H1 (cell line): ENCODE measurements around the gene UPK2. TPM values are rescaled to one million over a fixed set of nuclear protein-coding genes. Genes with fewer than 3 reads are reported as not detected.
A peak's percentile ranks its signal among the peaks of the same experiment; 100 is the strongest.

Experiments
- CTCF ChIA-PET: fragments of 300-600 bp; sonication (Branson Sonifier 250); formaldehyde crosslinking; loops from one replicate; lab custom pipeline; 2021; ENCODE audit not compliant: partially characterized antibody; lab: Charles Lee
- POLR2A ChIA-PET: fragments of 300-600 bp; sonication (Branson Sonifier 250); formaldehyde crosslinking; loops from one replicate; lab custom pipeline; 2021; ENCODE audit warnings: inconsistent platforms; ENCODE audit not compliant: partially characterized antibody; lab: Charles Lee
- DNase-seq, 2 experiments: peaks; one replicate each; pipeline versions ENCODE4 v3.0.0 to v3.0.0-alpha.2; 2010 to 2022; ENCODE audit warnings: low spot score in 2 of 2, low read depth in 1 of 2, mixed read lengths in 1 of 2
- FAIRE-seq: peaks from 2 replicates; lab custom pipeline; 2011; peaks lifted over from hg19 to GRCh38; lab: Jason Lieb, UNC
- H2AFZ ChIP-seq: 2 replicates; pipeline ENCODE4 v1.8.1; 2012; ENCODE audit warnings: low read length, inconsistent platforms
- H2AK5ac ChIP-seq: 2 replicates; pipeline ENCODE4 v1.6.1; 2013; ENCODE audit warnings: low read depth, low read length
- H2BK120ac ChIP-seq: replicated peaks from 2 replicates; pipeline ENCODE3; 2013; ENCODE audit warnings: low read depth, low read length, inconsistent platforms
- H2BK12ac ChIP-seq: 2 replicates; pipeline ENCODE4 v1.6.1; 2013; ENCODE audit warnings: low read depth, low read length
- H2BK15ac ChIP-seq: 2 replicates; pipeline ENCODE4 v1.6.1; 2013; ENCODE audit warnings: low read length
- H2BK20ac ChIP-seq: 2 replicates; pipeline ENCODE4 v1.6.1; 2013; ENCODE audit warnings: low read length
- H2BK5ac ChIP-seq: 2 replicates; pipeline ENCODE4 v1.6.1; 2013; ENCODE audit warnings: low read depth, low read length
- H3K14ac ChIP-seq: 2 replicates; pipeline ENCODE4 v1.6.1; 2013; ENCODE audit warnings: inconsistent platforms; ENCODE audit not compliant: insufficient read length
- H3K18ac ChIP-seq: 2 replicates; pipeline ENCODE4 v1.6.1; 2013; ENCODE audit warnings: low read length; ENCODE audit errors: extremely low read depth
- H3K23ac ChIP-seq: 2 replicates; pipeline ENCODE4 v1.6.1; 2013; ENCODE audit warnings: inconsistent platforms; ENCODE audit not compliant: insufficient read length
- H3K23me2 ChIP-seq: 2 replicates; pipeline ENCODE4 v1.6.1; 2013; ENCODE audit warnings: low read depth, low read length
- H3K27ac ChIP-seq: 2 replicates; pipeline ENCODE4 v1.6.1; 2011; ENCODE audit warnings: low read depth, low read length, inconsistent platforms
- H3K27me3 ChIP-seq, 4 experiments: replicated peaks in 1 of 4; 1 replicate in 1 of 4; 2 replicates in 3 of 4; pipeline versions ENCODE4 v1.6.1 to v1.8.1; 2011 to 2013; ENCODE audit warnings: low read length in 3 of 4, mild to moderate bottlenecking in 3 of 4, inconsistent platforms in 2 of 4, mixed read lengths in 2 of 4, moderate library complexity in 1 of 4; ENCODE audit not compliant: control insufficient read depth in 3 of 4, insufficient read depth in 3 of 4; ENCODE audit errors: extremely low read depth in 1 of 4
- H3K36me3 ChIP-seq, 4 experiments: 2 replicates each; pipeline versions ENCODE4 v1.6.1 to v1.8.1; 2011 to 2013; ENCODE audit warnings: mild to moderate bottlenecking in 4 of 4, low read length in 3 of 4, moderate library complexity in 2 of 4, control low read depth in 1 of 4, inconsistent platforms in 1 of 4; ENCODE audit not compliant: insufficient read depth in 4 of 4, control insufficient read depth in 2 of 4
- H3K4ac ChIP-seq: replicated peaks from 2 replicates; pipeline ENCODE3; 2013; ENCODE audit warnings: low read length, low read depth, mixed read lengths, inconsistent platforms; ENCODE audit not compliant: insufficient read length
- H3K4me1 ChIP-seq, 4 experiments: replicated peaks in 1 of 4; 1 replicate in 1 of 4; 2 replicates in 3 of 4; pipeline versions ENCODE4 v1.6.1 to v1.8.1; 2011 to 2013; ENCODE audit warnings: low read length in 3 of 4, inconsistent platforms in 2 of 4, mixed read lengths in 1 of 4; ENCODE audit not compliant: insufficient read depth in 4 of 4, control insufficient read depth in 3 of 4
- H3K4me2 ChIP-seq, 2 experiments: 2 replicates each; pipeline versions ENCODE4 v1.6.1 to v1.8.1; 2011 to 2013; ENCODE audit warnings: low read depth in 2 of 2, low read length in 2 of 2, control low read depth in 1 of 2, inconsistent platforms in 1 of 2, mild to moderate bottlenecking in 1 of 2; ENCODE audit not compliant: insufficient read depth in 1 of 2
- H3K4me3 ChIP-seq, 4 experiments: fragments of 200-600, 300-600 bp in 1 of 4; sonication (generic), shearing (Covaris generic), sonication (Bioruptor Twin) in 1 of 4; 2 replicates each; pipeline versions ENCODE4 v1.5.1 to v1.8.1; 2011 to 2016; ENCODE audit warnings: low read length in 4 of 4, low read depth in 3 of 4, control low read depth in 2 of 4, inconsistent platforms in 2 of 4, mild to moderate bottlenecking in 2 of 4, mixed read lengths in 1 of 4, moderate library complexity in 1 of 4; ENCODE audit not compliant: insufficient read depth in 2 of 4; ENCODE audit errors: extremely low read depth in 1 of 4
- H3K56ac ChIP-seq: replicated peaks from 2 replicates; pipeline ENCODE3; 2013; ENCODE audit warnings: low read depth, mild to moderate bottlenecking, mixed read lengths, low read length, inconsistent platforms; ENCODE audit not compliant: insufficient read length
- H3K79me1 ChIP-seq: 2 replicates; pipeline ENCODE4 v1.6.1; 2013; ENCODE audit warnings: low read depth, low read length, control low read depth
- H3K79me2 ChIP-seq, 2 experiments: 2 replicates each; pipeline versions ENCODE4 v1.6.1 to v1.8.1; 2012 to 2013; ENCODE audit warnings: low read length in 2 of 2, mild to moderate bottlenecking in 2 of 2, inconsistent platforms in 1 of 2; ENCODE audit not compliant: insufficient read depth in 2 of 2, control insufficient read depth in 1 of 2
- H3K9ac ChIP-seq, 4 experiments: replicated peaks in 1 of 4; 1 replicate in 1 of 4; 2 replicates in 3 of 4; pipeline versions ENCODE4 v1.6.1 to v1.8.1; 2011 to 2013; ENCODE audit warnings: low read depth in 3 of 4, low read length in 3 of 4, control low read depth in 2 of 4, mild to moderate bottlenecking in 2 of 4, moderate library complexity in 2 of 4, inconsistent platforms in 1 of 4; ENCODE audit errors: extremely low read depth in 1 of 4
- H3K9me3 ChIP-seq, 2 experiments: 2 replicates each; pipeline versions ENCODE4 v1.6.1 to v1.8.1; 2012 to 2013; ENCODE audit warnings: mild to moderate bottlenecking in 2 of 2, moderate library complexity in 2 of 2, control low read depth in 1 of 2, inconsistent platforms in 1 of 2, low read depth in 1 of 2, low read length in 1 of 2, mixed read lengths in 1 of 2; ENCODE audit not compliant: insufficient read depth in 2 of 2
- H4K20me1 ChIP-seq, 2 experiments: replicated peaks in 1 of 2; 2 replicates each; pipeline versions ENCODE3 to v1.8.1; 2011 to 2013; ENCODE audit warnings: inconsistent platforms in 2 of 2, low read length in 2 of 2, mild to moderate bottlenecking in 1 of 2; ENCODE audit not compliant: insufficient read depth in 2 of 2, control insufficient read depth in 1 of 2
- H4K5ac ChIP-seq: 2 replicates; pipeline ENCODE4 v1.6.1; 2013; ENCODE audit warnings: low read length, low read depth, mixed read lengths, inconsistent platforms; ENCODE audit not compliant: insufficient read length
- H4K8ac ChIP-seq: 2 replicates; pipeline ENCODE4 v1.8.0; 2013; ENCODE audit warnings: mild to moderate bottlenecking, moderate library complexity, low read length, inconsistent platforms; ENCODE audit not compliant: insufficient read depth; ENCODE audit errors: extremely low read depth
- H4K91ac ChIP-seq: replicated peaks from 2 replicates; pipeline ENCODE3; 2013; ENCODE audit warnings: low read length, mixed read lengths, inconsistent platforms; ENCODE audit not compliant: insufficient read length
- BCL11A ChIP-seq, 2 experiments: IDR thresholded peaks; one replicate each; pipeline ENCODE4 v1.6.1; 2011; ENCODE audit warnings: low read depth in 2 of 2, low read length in 2 of 2, mild to moderate bottlenecking in 2 of 2
- CBX5 ChIP-seq: fragments of 300-800, 300-1000 bp; sonication (generic); IDR thresholded peaks from 2 replicates; pipeline ENCODE4 v1.7.1; 2016; ENCODE audit warnings: antibody characterized with exemption, low read length, low read depth
- KDM4A ChIP-seq: IDR thresholded peaks from one replicate; pipeline ENCODE4 v1.7.1; 2012; ENCODE audit warnings: low read depth, mild to moderate bottlenecking, moderate library complexity, low read length, inconsistent platforms; ENCODE audit not compliant: severe bottlenecking
- NANOG ChIP-seq: IDR thresholded peaks from 2 replicates; pipeline ENCODE4 v1.6.1; 2011; ENCODE audit warnings: low read length, low read depth, mild to moderate bottlenecking, inconsistent platforms; ENCODE audit not compliant: insufficient read depth, poor library complexity, severe bottlenecking
- RFX5 ChIP-seq: IDR thresholded peaks from 2 replicates; pipeline ENCODE4 v1.6.1; 2011; ENCODE audit warnings: low read depth, low read length, improper control_type of control experiment, borderline replicate concordance
- SIRT6 ChIP-seq: IDR thresholded peaks from one replicate; pipeline ENCODE4 v1.7.1; 2012; ENCODE audit warnings: low read length, inconsistent platforms
- SP1 ChIP-seq: IDR thresholded peaks from 2 replicates; pipeline ENCODE4 v1.6.1; 2011; ENCODE audit warnings: low read depth, low read length
- SRF ChIP-seq: IDR thresholded peaks from 2 replicates; pipeline ENCODE4 v1.6.1; 2011; ENCODE audit warnings: mild to moderate bottlenecking, low read depth, low read length, moderate library complexity
- YY1 ChIP-seq: IDR thresholded peaks from 2 replicates; pipeline ENCODE4 v1.6.1; 2011; ENCODE audit warnings: low read depth, mild to moderate bottlenecking, low read length
- WGBS, 2 experiments: shearing (Covaris generic) in 1 of 2; methylation state at CpG; one replicate each; pipeline versions ENCODE4 v1.1.6 to v1.1.7; 2013 to 2015; ENCODE audit warnings: low lambda C conversion rate in 2 of 2, mixed read lengths in 2 of 2, inconsistent platforms in 1 of 2, low coverage in 1 of 2, missing lambda C conversion rate in 1 of 2; ENCODE audit not compliant: insufficient replicate concordance in 2 of 2, insufficient coverage in 1 of 2, insufficient read length in 1 of 2; ENCODE audit errors: extremely low coverage in 1 of 2, missing lambda C conversion rate in 1 of 2; 5-methylcytosine and 5-hydroxymethylcytosine counted together
- polyA plus RNA-seq, 7 experiments: library from polyadenylated mRNA; depleted of rRNA in 3 of 7; stranded (reverse) in 5 of 7; unstranded in 2 of 7; fragments of >200 nt in 5 of 7; fragments of 200-250 nt in 2 of 7; gene quantifications; 1 replicate in 5 of 7; 2 replicates in 1 of 7; 4 replicates in 1 of 7; pipeline versions ENCODE4 v1.2.1 to v1.2.3, GENCODE V29; 2011 to 2013; ENCODE audit warnings: missing spikeins in 2 of 7, mixed read lengths in 2 of 7
- total RNA-seq: library from RNA; stranded (reverse); fragmentation: NEBNext Ultra II Directional; extraction: Animal tissue kit (Norgen Biotek cat#: 25700); gene quantifications from 2 replicates; pipeline ENCODE4 v1.2.1, GENCODE V29; 2021

UPK2 gene
- total and polyA plus RNA-seq, 2 of the 8 experiments (the other 6 are each of a cell fraction or from before 2014, with no cell fraction given) = 0.76 TPM; not detected in 1

GRCh38 chr11:118961591-118961990, 5.5 kb downstream of the UPK2 start:
- Histone ChIP-seq H2AK5ac (no peak overlapping the region), H3K36me3 (no peaks in the 10 kb centered on the region), H3K23ac (no peak overlapping the region), H3K79me2 (no peaks in the 10 kb centered on the region), H2BK5ac (no peak overlapping the region), H3K14ac (no peak overlapping the region), H3K79me1 (no peaks in the 10 kb centered on the region), H3K9me3 (no peaks in the 10 kb centered on the region), H3K27ac (no peak overlapping the region), H2AFZ (no peak overlapping the region; the same call in 1 of the 2 replicates), H2BK120ac (no peak overlapping the region), H3K23me2 (no peaks in the 10 kb centered on the region), H4K5ac (no peak overlapping the region), H3K4me1 (peaks cover 0 to 3% (median 0%) of the 10 kb centered on the region in 4 experiments; a peak in 3 of 7 replicates), H3K4me3 (no peak overlapping the region), H3K9ac (no peak overlapping the region), H3K56ac (no peak overlapping the region), H3K27me3 (no peaks in the 10 kb centered on the region), H3K4ac (no peak overlapping the region), H2BK15ac (no peak overlapping the region), H2BK12ac (no peak overlapping the region), H3K18ac (no peak overlapping the region), H4K91ac (no peak overlapping the region), H3K4me2 (no peak overlapping the region), H2BK20ac (no peak overlapping the region), H4K8ac (no peak overlapping the region), H4K20me1 (no peaks in the 10 kb centered on the region)
- WGBS, 2 experiments = 81% methylated on average over 11 of the region's 11 CpGs; no CpG with 5 or more reads in 1 of the 2 experiments
- FAIRE-seq (no peak), DNase-seq (peak in 1 of 2 experiments; percentile 52)
- TF ChIP-seq SP1 (no peak), YY1 (no peak), SRF (no peak), KDM4A (no peak), BCL11A (IDR thresholded peaks at IDR 0.05; ENCODE audit: low read depth in 2 of 2, low read length in 2 of 2) (no peak), RFX5 (no peak), NANOG (no peak), SIRT6 (no peak), CBX5 (no peak)
- CTCF ChIA-PET = interaction anchor here (0.7 to 12.7 kb wide), 7 partner anchors 18 to 106 kb away, joined by 3 to 100 read pairs (median 3); no protein-coding TSS in a partner anchor
- POLR2A ChIA-PET = interaction anchor here (1.5 kb wide), 1 partner anchor 327 kb away, joined by 3 read pairs; no protein-coding TSS in a partner anchor
